HepG2 (cell line): Measurements from ENCODE around the gene AUTS2.

Source experiments
- AHR ChIP-seq: IDR thresholded peaks from 2 replicates; pipeline ENCODE4 v1.6.1; 2018; ENCODE audit warnings: missing genetic modification reagents, missing compliant biosample characterization
- PCBP2 ChIP-seq: fragments of 200-400 bp; formaldehyde crosslinking; optimal IDR thresholded peaks from 2 replicates; pipeline ENCODE3; 2018; ENCODE audit warnings: low read length, low read depth; ENCODE audit not compliant: poor library complexity, severe bottlenecking
- ZFX ChIP-seq: sonication (generic); formaldehyde crosslinking; IDR thresholded peaks from 2 replicates; pipeline ENCODE4 v1.4.0; 2020; ENCODE audit warnings: mild to moderate bottlenecking, low read depth, missing genetic modification reagents, moderate library complexity
- ZNF3 ChIP-seq: IDR thresholded peaks from 2 replicates; pipeline ENCODE4 v1.7.0; 2017; ENCODE audit warnings: inconsistent platforms
- ZNF552 ChIP-seq: sonication (generic); formaldehyde crosslinking; IDR thresholded peaks from 2 replicates; pipeline ENCODE4 v1.9.0; 2022; ENCODE audit warnings: missing genetic modification reagents, mild to moderate bottlenecking, borderline replicate concordance
- TF ChIP-seq, protein P1 (sequence below): fragments of 450-650 bp; IDR thresholded peaks from 2 replicates; pipeline ENCODE4 v1.6.1; 2016

DNA sequence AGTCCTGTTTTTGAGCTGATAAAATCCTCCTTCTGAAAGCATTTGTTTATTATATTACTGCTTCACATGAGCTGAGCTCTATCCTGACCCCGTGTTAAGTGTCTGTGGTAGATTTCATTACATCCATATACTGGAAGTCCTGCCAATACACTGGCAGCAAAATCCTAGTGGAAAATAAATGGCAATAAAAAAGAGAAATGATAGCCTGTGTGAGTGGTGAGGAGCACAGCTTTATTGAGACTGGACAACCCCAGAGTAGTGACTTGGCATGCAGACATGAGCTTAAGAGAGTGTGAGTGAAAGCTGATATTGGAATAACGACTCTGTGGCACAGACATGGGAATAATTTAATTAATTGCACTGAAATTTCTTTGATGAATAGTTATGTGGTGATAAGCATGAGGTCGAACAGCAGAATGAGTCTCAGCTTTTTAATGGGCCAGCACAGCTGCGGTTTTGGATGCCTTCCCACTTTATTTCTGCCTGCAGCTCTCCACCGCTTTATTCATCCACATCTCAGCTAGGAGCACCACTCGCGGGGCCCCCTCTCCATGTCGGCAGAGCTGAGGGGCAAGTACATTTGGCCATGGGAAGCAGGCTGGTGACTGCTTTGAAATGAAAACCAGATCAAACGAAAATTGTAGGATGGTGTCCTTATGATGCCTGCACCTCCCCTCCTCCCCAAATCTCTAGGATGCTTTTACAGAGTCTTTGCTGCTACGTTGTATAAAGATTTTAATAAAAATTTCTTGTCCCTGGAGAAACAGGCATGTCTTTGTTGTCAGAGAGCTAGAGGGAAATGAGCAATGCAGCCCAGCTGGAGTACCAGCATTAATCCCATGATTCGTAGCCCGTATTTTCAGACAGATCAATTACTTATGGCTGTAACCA, 494.3 kb downstream of the AUTS2 start:
- TF ChIP-seq, protein P1, sequence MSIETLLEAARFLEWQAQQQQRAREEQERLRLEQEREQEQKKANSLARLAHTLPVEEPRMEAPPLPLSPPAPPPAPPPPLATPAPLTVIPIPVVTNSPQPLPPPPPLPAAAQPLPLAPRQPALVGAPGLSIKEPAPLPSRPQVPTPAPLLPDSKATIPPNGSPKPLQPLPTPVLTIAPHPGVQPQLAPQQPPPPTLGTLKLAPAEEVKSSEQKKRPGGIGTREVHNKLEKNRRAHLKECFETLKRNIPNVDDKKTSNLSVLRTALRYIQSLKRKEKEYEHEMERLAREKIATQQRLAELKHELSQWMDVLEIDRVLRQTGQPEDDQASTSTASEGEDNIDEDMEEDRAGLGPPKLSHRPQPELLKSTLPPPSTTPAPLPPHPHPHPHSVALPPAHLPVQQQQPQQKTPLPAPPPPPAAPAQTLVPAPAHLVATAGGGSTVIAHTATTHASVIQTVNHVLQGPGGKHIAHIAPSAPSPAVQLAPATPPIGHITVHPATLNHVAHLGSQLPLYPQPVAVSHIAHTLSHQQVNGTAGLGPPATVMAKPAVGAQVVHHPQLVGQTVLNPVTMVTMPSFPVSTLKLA: no peak
- TF ChIP-seq ZFX (CRISPR knock-in tag) (no peak), PCBP2 (no peak), AHR (CRISPR knock-in tag) (no peak), ZNF3 (CRISPR knock-in tag) (no peak), ZNF552 (CRISPR knock-in tag) (no peak)
